GM18526 (cell line): Measurements from ENCODE around the gene RACGAP1.

Experiments used
- POLR2A ChIP-seq: IDR thresholded peaks from 3 replicates; pipeline ENCODE4 v1.6.1; 2011; ENCODE audit not compliant: insufficient read length; ENCODE audit errors: extremely low read depth

The RACGAP1 gene, protein sequence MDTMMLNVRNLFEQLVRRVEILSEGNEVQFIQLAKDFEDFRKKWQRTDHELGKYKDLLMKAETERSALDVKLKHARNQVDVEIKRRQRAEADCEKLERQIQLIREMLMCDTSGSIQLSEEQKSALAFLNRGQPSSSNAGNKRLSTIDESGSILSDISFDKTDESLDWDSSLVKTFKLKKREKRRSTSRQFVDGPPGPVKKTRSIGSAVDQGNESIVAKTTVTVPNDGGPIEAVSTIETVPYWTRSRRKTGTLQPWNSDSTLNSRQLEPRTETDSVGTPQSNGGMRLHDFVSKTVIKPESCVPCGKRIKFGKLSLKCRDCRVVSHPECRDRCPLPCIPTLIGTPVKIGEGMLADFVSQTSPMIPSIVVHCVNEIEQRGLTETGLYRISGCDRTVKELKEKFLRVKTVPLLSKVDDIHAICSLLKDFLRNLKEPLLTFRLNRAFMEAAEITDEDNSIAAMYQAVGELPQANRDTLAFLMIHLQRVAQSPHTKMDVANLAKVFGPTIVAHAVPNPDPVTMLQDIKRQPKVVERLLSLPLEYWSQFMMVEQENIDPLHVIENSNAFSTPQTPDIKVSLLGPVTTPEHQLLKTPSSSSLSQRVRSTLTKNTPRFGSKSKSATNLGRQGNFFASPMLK

DNA sequence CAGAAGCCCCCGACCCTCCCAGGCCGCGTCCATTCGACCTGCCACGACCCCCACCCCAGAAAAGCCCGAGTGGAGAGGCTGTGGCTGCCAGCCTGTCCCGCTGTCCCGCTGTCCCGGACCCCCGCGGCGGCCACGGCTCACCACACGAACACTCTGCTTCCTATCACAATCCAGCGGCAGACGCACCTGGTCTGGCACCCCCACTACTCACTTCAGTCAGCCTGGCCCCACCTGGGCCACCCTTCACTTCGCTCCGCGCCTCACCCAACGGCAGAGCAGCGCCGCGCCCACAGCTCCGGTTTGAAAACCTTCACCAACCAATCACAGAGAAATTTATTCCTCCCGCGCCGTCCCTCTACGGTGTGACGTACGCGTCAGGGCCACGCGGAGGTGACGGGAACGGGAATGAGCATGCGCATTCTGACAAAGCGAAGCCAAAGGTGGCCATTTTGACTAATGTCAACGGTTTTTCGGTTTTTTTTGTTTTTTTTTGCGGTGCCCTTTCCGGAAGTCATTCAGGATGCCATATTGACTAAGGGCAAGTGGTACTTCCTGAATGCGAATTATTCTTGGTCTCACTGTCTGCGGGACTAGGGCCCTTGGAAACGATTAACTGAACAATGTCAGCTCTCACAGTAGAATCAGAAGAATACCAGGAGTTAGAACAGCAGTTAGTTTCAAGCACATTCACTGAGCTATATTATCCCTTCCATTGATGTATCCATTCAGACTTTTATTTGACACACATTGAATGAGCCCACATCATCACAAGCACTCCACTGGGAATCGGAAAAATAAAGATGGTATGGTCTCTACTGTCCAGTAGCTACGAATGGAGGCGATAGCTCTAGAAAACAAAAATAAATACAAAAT, at the start of gene RACGAP1:
Gene RACGAP1, minus strand, starts transcription at position 308 of the 873 bp plus-strand sequence. CDS start 8,779 bp downstream, outside the sequence.
- TF ChIP-seq POLR2A, result peak; percentile 73

DNA sequence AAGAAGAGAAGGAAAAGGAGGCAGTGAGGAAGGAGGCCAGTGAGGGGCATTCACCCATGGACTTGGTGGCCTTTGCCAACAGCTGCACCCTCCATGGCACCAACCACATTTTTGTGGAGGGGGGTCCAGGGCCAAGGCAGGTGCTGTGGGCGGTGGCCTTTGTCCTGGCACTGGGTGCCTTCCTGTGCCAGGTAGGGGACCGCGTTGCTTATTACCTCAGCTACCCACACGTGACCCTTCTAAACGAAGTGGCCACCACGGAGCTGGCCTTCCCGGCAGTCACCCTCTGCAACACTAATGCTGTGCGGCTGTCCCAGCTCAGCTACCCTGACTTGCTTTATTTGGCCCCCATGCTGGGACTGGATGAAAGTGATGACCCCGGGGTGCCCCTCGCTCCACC, 48.4 kb upstream of the RACGAP1 start:
- no peak for TF ChIP-seq POLR2A

DNA sequence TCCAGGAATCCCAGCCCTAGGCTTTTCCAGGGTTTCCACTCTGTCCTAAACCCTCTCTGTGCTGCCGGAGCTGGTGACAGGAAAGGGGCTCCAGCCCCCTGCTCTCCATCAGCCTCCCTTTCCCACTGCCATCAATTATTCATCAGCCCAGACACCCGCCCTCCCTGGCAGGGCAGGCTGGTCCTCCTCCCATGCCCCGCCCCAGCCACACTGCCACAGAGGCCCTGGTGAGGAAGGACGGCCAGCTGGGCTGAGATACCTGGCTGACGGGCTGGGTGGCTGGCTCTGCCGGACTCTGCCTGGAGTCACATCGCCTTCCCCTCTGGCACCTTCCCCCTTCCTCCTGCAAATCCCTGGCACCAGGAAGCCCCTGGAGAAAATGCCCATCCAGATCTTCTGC, 47.9 kb upstream of the RACGAP1 start:
- no peak for TF ChIP-seq POLR2A

DNA sequence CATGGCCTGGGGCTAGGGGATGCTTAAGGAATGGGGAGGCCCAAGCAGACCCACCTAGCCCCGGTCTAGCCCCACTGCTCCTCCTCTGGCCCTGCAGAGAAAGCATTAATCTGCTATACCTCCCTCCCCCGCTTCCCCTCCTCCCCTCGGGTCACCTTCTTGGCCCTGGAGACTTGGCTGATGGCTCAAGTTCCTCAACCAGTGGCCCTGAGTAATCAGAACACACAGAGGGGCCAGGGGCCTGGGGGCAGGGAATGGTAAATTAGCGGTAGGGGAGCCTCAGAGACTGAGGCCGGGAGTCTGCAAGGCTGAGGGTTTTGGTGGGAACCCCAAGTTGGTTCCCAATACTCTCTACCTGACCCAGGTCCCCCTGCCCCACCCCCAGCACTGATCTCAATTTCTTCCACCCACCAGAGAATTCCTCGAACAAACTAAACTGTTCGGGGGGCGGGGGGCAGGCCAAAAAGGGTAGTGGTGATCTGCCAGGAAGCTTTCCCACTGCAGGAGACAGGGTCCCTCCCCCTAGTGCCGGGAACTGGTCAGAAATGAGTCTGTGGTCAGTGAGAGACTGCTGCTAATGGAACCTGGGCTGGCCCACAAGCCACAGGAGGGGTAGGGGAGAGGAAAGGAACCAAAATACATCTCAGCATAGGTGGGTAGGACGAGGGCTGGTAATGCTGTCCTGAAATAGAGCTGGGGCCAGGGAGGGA, 47.1 kb upstream of the RACGAP1 start:
- TF ChIP-seq POLR2A, result no peak

DNA sequence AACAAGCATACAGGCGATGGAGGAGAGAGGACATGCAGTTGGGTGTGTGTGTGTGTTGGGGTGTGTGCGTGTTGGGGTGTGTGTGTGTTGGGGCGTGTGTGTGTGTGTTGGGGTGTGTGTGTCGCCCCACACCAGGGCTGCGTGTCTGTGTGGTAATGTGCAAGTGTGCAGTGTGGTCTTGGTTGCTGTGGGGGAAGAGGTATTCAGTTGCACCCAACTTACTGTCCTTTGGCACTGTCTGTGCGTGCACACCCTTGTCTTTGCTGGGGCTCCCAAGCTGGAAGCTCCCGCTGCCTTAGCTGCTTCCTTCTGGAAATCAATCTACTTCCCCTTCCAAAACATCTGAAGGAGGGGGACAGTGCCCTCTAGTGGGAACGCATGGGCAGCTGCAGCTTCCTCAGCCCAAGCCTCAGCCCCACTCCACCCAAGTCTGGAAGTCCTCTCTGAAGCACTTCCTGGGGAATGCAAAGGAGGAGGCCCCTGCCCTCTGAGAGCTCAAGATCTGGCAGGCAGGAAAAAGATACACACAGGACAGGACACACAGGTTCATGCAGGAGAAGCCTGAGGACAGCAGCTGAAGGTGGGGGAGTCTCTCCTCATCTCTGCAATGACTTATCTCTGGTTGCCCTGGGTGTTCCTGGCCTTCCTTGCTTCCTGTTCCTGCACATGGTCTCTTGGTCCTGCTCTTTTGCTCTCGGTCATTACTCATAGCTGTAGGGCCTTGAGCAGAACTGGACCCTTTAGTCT, 45.2 kb upstream of the RACGAP1 start:
- no peak for TF ChIP-seq POLR2A

DNA sequence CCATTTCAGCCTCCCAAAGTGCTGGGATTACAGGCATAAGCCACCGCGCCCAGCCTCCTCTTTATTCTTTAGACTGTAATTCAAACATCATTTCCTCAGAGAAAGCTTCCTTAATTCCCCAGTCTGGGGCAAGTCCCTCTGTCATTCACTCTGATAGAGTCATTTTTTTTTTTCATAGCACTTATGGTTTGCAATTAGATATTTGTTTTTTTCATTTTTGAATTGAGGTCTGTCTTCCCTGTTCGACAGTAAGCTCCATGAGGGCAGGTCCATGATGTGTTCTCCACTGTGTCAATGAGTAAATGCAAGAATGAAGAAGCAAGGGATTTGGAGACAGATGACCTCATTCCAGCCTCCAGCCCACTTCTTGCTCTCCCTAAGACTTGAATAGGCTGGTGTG, 44.2 kb upstream of the RACGAP1 start:
- TF ChIP-seq POLR2A, result no peak

DNA sequence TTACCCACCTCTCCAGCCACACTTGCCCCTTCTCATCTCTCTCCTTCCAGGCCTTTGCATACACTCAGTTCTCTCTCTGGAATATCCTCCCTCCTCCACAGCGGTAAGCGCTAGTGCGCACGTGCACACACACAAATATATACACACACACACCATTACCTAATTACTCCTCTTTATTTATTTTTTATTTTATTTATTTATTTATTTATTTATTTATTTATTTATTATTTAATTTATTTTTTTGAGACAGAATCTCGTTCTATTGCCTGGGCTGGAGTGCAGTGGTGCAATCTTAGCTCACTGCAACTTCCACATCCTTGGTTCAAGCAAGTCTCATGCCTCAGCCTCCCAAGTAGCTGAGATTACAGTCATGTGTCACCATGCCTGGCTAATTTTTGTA, 43.8 kb upstream of the RACGAP1 start:
- TF ChIP-seq POLR2A, result no peak

DNA sequence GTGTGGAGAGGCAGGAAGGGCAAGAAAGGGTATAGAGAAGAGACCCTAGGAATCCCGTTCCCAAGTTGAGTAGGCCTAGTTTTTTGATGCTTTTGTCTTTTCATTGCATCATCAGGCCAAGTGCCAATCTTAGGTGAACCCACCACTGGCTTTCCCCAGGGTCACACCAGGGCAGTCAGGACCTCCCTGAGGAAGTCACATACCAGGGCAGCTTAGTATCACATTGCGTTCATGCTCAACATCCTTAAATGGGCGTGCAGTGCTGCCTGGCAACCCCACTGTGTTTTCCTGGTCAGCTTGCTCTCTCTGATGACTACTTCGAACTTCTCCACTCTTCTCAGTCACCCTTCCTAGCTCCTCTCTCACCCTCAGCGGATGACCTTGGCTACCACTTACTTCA, 41.1 kb upstream of the RACGAP1 start:
- no peak for TF ChIP-seq POLR2A

DNA sequence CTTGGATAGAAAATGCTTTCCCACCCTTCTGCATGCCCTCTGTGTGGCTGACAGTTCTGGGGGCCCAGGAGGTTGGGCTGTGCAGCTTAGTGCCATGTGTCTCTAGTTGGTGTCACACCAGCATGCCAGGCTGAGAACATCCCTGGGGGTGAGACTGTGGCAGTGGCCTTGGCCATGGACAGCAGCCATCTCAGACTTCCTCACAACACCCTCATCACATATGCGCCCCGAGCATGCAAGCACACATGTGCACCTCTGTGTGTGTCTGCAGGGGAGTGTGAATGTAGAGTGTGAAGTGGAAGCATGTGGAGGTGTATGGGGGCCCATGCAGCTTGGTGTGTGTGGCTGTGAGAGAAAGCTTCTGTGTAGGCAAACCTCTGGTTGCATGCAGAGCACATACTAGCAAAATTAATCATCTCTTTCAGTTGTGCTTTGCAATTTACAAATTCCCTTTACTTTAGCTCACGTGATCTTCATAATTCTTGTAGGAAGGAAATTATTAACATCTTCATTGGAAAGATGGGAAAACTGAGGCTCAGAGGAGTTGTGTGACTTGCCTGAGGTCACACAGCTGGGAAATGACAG, 40.5 kb upstream of the RACGAP1 start:
- TF ChIP-seq POLR2A, result no peak

DNA sequence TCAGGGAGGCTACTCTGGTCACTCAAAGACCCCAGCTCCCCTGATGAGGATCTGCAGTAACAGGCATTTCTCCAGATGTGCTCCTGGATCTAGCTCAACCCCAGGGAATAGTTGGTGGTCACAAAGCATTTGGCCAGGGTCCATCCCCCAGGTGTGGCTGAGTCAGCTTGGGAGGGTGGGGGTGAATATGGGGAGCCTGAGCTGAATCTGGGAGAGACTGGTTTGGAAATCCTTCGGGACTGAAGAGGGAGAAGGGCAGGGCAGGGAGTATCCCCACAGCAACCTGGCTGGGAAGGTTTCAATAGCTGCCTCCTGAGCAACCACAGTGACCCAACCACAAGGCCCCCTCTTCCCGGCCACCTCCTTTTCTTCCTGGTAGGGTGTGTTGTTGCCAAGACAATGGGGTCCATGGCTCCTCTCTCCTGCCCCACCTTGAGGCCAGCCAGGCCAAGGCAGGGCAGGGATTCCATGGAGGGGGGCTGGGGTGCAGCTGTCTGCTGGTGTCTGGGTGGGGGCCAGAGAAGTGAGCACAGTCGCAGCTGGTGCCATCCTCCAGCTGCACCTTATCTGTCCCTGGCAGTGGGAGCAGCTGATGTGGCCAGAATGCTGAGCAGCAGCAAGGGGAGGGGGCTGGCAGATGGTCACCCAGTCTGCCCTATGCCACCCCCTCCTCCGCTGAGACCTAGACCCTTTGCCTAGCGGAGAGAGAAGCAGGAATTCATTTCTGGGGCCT, 37.6 kb upstream of the RACGAP1 start:
- no peak for TF ChIP-seq POLR2A

DNA sequence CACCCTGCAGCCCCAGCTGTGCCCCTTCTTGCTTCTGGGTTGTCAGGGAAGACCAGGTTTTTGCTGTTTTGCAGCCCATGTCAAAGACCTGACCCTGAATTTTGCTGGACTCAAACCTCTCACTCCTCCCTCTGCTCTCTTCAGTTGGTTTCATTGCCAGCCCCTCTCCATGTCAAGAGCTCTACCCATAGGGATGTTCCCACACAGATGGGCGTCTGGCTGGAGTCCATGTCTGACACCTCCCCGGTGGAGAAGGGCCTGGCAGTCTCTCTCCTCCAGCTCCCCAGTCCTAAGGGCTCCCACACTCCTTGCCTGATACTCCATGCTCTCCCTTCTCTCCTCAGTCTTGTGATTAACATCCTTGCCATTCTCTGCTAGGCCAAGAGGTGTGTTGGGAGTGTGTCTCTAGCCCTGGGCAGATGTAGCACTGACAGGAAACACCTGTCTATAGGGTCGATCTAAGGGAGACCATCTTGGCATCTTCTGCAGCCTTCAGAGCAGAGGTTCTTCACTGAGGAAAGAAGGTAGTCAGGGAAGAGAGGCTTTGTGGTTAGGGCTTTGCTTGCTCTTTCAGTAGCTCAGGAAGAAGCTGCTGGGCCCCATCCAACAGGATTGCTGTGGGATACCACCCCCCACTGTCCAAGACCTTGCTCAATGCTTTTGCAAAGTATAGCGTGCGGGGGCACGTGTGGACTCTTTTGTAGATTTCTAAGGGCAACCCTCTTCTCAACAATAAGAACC, 36.8 kb upstream of the RACGAP1 start:
- no peak for TF ChIP-seq POLR2A

DNA sequence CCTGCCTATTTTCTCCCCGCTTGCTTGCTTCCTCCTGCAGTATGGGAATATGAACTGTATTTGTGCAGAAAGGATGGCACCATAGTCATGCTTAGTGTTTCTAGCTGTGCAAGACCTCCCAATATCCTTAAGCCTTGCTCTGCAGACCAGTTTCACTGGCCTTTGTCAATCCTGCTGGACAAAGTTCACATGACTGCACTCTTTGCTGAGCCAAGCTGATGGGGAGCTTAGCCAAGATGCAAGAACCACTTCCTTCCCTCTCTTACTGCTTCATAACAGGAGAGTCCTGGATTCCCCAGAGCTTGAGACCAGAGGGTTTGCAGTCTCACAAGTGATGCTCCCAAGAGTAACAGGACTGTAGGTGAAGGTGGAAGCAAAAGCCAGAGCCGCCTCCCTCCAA, 35.9 kb upstream of the RACGAP1 start:
- no peak for TF ChIP-seq POLR2A

DNA sequence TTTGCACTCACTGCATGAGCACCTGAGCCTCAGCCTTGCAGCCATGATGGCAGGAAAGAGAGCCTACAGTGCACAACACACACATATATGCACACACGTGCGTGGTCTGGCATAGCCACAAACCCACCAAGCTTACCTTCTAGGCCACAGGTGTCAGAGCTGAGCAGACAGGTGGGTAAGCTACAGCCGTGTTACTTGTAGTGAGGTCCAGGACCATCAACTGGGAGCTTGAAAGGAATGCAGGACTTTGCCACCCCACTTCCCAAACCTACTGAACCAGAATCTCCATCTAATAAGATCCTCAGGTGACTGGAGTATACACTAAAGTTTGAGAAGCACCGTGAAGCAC, 34.8 kb upstream of the RACGAP1 start:
- no peak for TF ChIP-seq POLR2A
